ENCODE measurements around the gene DNAH17. TPM values are rescaled to one million over a fixed set of nuclear protein-coding genes. Genes with fewer than 3 reads are reported as not detected.

Gene DNAH17
- total RNA-seq, 1 donor from 2014 or later = 0.25 TPM

- DNase-seq (ENCODE audit: low read depth) = no peak
- H3K27me3 ChIP-seq (ENCODE audit: control insufficient read depth, insufficient read depth, low read length) = peaks cover 15% of the 10 kb centered on the region
- no peak for TF ChIP-seq CTCF (IDR thresholded peaks at IDR 0.05; ENCODE audit: insufficient read depth, low read length, poor library complexity, severe bottlenecking)
- H3K4me3 ChIP-seq (ENCODE audit: low read depth, low read length) = no peak overlapping the region
- no peaks in the 10 kb centered on the region for H3K36me3 ChIP-seq (ENCODE audit: control insufficient read depth, insufficient read depth, low read length)
Observed at GRCh38 chr17:78477913-78478756, 99.1 kb downstream of the DNAH17 start.

- no peaks in the 10 kb centered on the region for H3K36me3 ChIP-seq (ENCODE audit: control insufficient read depth, insufficient read depth, low read length)
- no peak overlapping the region for H3K4me3 ChIP-seq (ENCODE audit: low read depth, low read length)
- peaks cover 17% of the 10 kb centered on the region for H3K27me3 ChIP-seq (ENCODE audit: control insufficient read depth, insufficient read depth, low read length)
- no peak for TF ChIP-seq CTCF (IDR thresholded peaks at IDR 0.05; ENCODE audit: insufficient read depth, low read length, poor library complexity, severe bottlenecking)
- no peak for DNase-seq (ENCODE audit: low read depth)
Observed at GRCh38 chr17:78476973-78477372, 100.2 kb downstream of the DNAH17 start.

GRCh38 chr17:78476149-78476548 lies 101.0 kb downstream of the DNAH17 start:
- TF ChIP-seq CTCF (IDR thresholded peaks at IDR 0.05; ENCODE audit: insufficient read depth, low read length, poor library complexity, severe bottlenecking) = no peak
- no peak for DNase-seq (ENCODE audit: low read depth)
- no peak overlapping the region for H3K4me3 ChIP-seq (ENCODE audit: low read depth, low read length)
- peaks cover 17% of the 10 kb centered on the region for H3K27me3 ChIP-seq (ENCODE audit: control insufficient read depth, insufficient read depth, low read length)
- no peaks in the 10 kb centered on the region for H3K36me3 ChIP-seq (ENCODE audit: control insufficient read depth, insufficient read depth, low read length)

GRCh38 chr17:78475211-78475610 lies 102.0 kb downstream of the DNAH17 start:
- Histone ChIP-seq H3K27me3 (ENCODE audit: control insufficient read depth, insufficient read depth, low read length) (peaks cover 17% of the 10 kb centered on the region), H3K4me3 (ENCODE audit: low read depth, low read length) (no peak overlapping the region)
- no peak for DNase-seq (ENCODE audit: low read depth)

GRCh38 chr17:78474614-78475146 lies 102.5 kb downstream of the DNAH17 start:
- peaks cover 17% of the 10 kb centered on the region for H3K27me3 ChIP-seq (ENCODE audit: control insufficient read depth, insufficient read depth, low read length)
- H3K36me3 ChIP-seq (ENCODE audit: control insufficient read depth, insufficient read depth, low read length) = no peaks in the 10 kb centered on the region
- H3K4me3 ChIP-seq (ENCODE audit: low read depth, low read length) = no peak overlapping the region
- TF ChIP-seq CTCF (IDR thresholded peaks at IDR 0.05; ENCODE audit: insufficient read depth, low read length, poor library complexity, severe bottlenecking) = no peak
- no peak for DNase-seq (ENCODE audit: low read depth)

More at GRCh38 chr17:78475211-78475610, 102.0 kb downstream of the DNAH17 start:
- TF ChIP-seq CTCF (IDR thresholded peaks at IDR 0.05; ENCODE audit: insufficient read depth, low read length, poor library complexity, severe bottlenecking) = no peak
- no peaks in the 10 kb centered on the region for H3K36me3 ChIP-seq (ENCODE audit: control insufficient read depth, insufficient read depth, low read length)
